ENCODE measurements around the gene TTC21B.

TTC21B gene

GRCh38 chr2:165827921-165828276 lies 125.7 kb downstream of the TTC21B start:
- DNase-seq, result no peak

GRCh38 chr2:165827016-165827920 lies 126.3 kb downstream of the TTC21B start:
- DNase-seq, result no peak

- peak; percentile 56 for DNase-seq
These were observed 128.5 kb downstream of the TTC21B start for GRCh38 chr2:165825041-165825440.

Measured in fibroblast of skin of right biceps (primary cell).